Endodermal cell (in vitro differentiated cells): ENCODE measurements around the gene LDLRAD4. TPM values are rescaled to one million over a fixed set of nuclear protein-coding genes. Genes with fewer than 3 reads are reported as not detected.

Experiments
- DNase-seq: peaks from one replicate; pipeline ENCODE4 v3.0.0-alpha.2; 2017
- H3K27ac ChIP-seq: 2 replicates; pipeline ENCODE4 v1.5.1; 2013; ENCODE audit warnings: mild to moderate bottlenecking, low read depth, low read length, moderate library complexity
- H3K27me3 ChIP-seq: 2 replicates; pipeline ENCODE4 v1.6.1; 2013; ENCODE audit warnings: mild to moderate bottlenecking, low read length, moderate library complexity; ENCODE audit not compliant: insufficient read depth, control insufficient read depth, poor library complexity, severe bottlenecking
- H3K36me3 ChIP-seq: 2 replicates; pipeline ENCODE4 v1.7.0; 2013; ENCODE audit warnings: mild to moderate bottlenecking, low read length, moderate library complexity; ENCODE audit not compliant: control insufficient read depth, insufficient read depth
- H3K4me1 ChIP-seq: one replicate; pipeline ENCODE4 v1.7.0; 2013; ENCODE audit warnings: low read length; ENCODE audit not compliant: control insufficient read depth, insufficient read depth
- H3K4me3 ChIP-seq: 2 replicates; pipeline ENCODE4 v1.5.1; 2013; ENCODE audit warnings: mild to moderate bottlenecking, low read length, moderate library complexity
- H3K9ac ChIP-seq: 2 replicates; pipeline ENCODE4 v1.6.1; 2013; ENCODE audit warnings: mild to moderate bottlenecking, low read length, moderate library complexity; ENCODE audit not compliant: poor library complexity, severe bottlenecking; ENCODE audit errors: extremely low read depth
- H3K9me3 ChIP-seq: 2 replicates; pipeline ENCODE4 v1.6.1; 2013; ENCODE audit warnings: mild to moderate bottlenecking, low read length, moderate library complexity; ENCODE audit not compliant: control insufficient read depth
- H3K27ac Mint-ChIP-seq: 2 replicates; pipeline ENCODE4 v1.8.0; 2020; ENCODE audit warnings: mixed read lengths
- H3K27me3 Mint-ChIP-seq: 2 replicates; pipeline ENCODE4 v1.8.0; 2021; ENCODE audit warnings: mild to moderate bottlenecking, mixed read lengths; ENCODE audit not compliant: insufficient read depth
- H3K36me3 Mint-ChIP-seq: 2 replicates; pipeline ENCODE4 v1.8.0; 2020; ENCODE audit warnings: low read depth, mixed read lengths
- H3K4me1 Mint-ChIP-seq: 2 replicates; pipeline ENCODE4 v1.8.0; 2020; ENCODE audit warnings: mixed read lengths
- H3K4me3 Mint-ChIP-seq: 2 replicates; pipeline ENCODE4 v1.8.0; 2020; ENCODE audit warnings: mild to moderate bottlenecking, moderate library complexity, mixed read lengths
- H3K9me3 Mint-ChIP-seq: 2 replicates; pipeline ENCODE4 v1.8.0; 2020; ENCODE audit warnings: mild to moderate bottlenecking, mixed read lengths
- CTCF ChIP-seq: fragments of 200-600 bp; sonication (generic); conservative IDR thresholded peaks from 2 replicates; pipeline ENCODE4 v1.5.0; 2021; ENCODE audit warnings: antibody characterized with exemption, mild to moderate bottlenecking
- WGBS, 2 experiments: methylation state at CpG; one replicate each; pipeline versions ENCODE4 v1.1.5 to v1.1.7; 2013; ENCODE audit warnings: missing lambda C conversion rate in 2 of 2, mixed read lengths in 1 of 2; ENCODE audit not compliant: insufficient coverage in 1 of 2, insufficient read length in 1 of 2; 5-methylcytosine and 5-hydroxymethylcytosine counted together
- total RNA-seq, 2 donors: library from RNA; stranded (reverse); fragmentation: NEBNext Ultra II Directional in 1 of 2; extraction: Animal tissue kit (Norgen Biotek cat#: 25700) in 1 of 2; gene quantifications; 2 replicates in 1 of 2; 3 replicates in 1 of 2; pipeline ENCODE4 v1.2.1, GENCODE V29; 2021

LDLRAD4 gene
- total RNA-seq, 2 donors from 2014 or later: 14.9 to 15.1 TPM

GRCh38 chr18:13559754-13560153 is 341.2 kb downstream of the LDLRAD4 start:
- TF ChIP-seq CTCF: no peak
- H3K9me3 Mint-ChIP-seq: no peaks in the 10 kb centered on the region
- no peaks in the 10 kb centered on the region for H3K27me3 ChIP-seq
- 92 to 96% methylated on average over 4 of the region's 4 CpGs for WGBS, 2 experiments
- H3K4me3 ChIP-seq: no peak overlapping the region
- no peaks in the 10 kb centered on the region for H3K36me3 Mint-ChIP-seq
- no peak overlapping the region for H3K9ac ChIP-seq
- H3K27ac ChIP-seq: no peak overlapping the region
- no peak overlapping the region for H3K4me3 Mint-ChIP-seq
- H3K9me3 ChIP-seq: no peaks in the 10 kb centered on the region
- H3K36me3 ChIP-seq: no peaks in the 10 kb centered on the region
- H3K4me1 Mint-ChIP-seq: peaks cover 9% of the 10 kb centered on the region
- no peak overlapping the region for H3K27ac Mint-ChIP-seq
- H3K27me3 Mint-ChIP-seq: no peaks in the 10 kb centered on the region
- H3K4me1 ChIP-seq: no peaks in the 10 kb centered on the region
- peak; percentile 21 for DNase-seq

- Histone ChIP-seq H3K4me3 (no peak overlapping the region), H3K9ac (no peak overlapping the region), H3K27ac (no peak overlapping the region), H3K36me3 (no peaks in the 10 kb centered on the region), H3K9me3 (no peaks in the 10 kb centered on the region), H3K4me1 (no peaks in the 10 kb centered on the region), H3K27me3 (no peaks in the 10 kb centered on the region)
- Mint-ChIP-seq H3K36me3 (no peaks in the 10 kb centered on the region), H3K27ac (no peak overlapping the region), H3K9me3 (no peaks in the 10 kb centered on the region), H3K4me1 (peaks cover 9% of the 10 kb centered on the region), H3K4me3 (no peak overlapping the region), H3K27me3 (no peaks in the 10 kb centered on the region)
- WGBS, 2 experiments: 89 to 99% methylated on average over 5 of the region's 5 CpGs
- no peak for TF ChIP-seq CTCF
- DNase-seq: no peak
Observed at GRCh38 chr18:13560306-13560705, 341.7 kb downstream of the LDLRAD4 start.

GRCh38 chr18:13562494-13563029 is 344.0 kb downstream of the LDLRAD4 start:
- DNase-seq: no peak
- no peak overlapping the region for H3K4me3 Mint-ChIP-seq
- TF ChIP-seq CTCF: no peak
- no peaks in the 10 kb centered on the region for H3K9me3 Mint-ChIP-seq
- H3K36me3 Mint-ChIP-seq: no peaks in the 10 kb centered on the region
- no peaks in the 10 kb centered on the region for H3K36me3 ChIP-seq
- H3K4me1 Mint-ChIP-seq: peaks cover 7% of the 10 kb centered on the region
- no peaks in the 10 kb centered on the region for H3K27me3 Mint-ChIP-seq
- H3K27ac ChIP-seq: no peak overlapping the region
- WGBS, 2 experiments: 89 to 90% methylated on average over 2 to 7 of the region's 11 CpGs
- H3K4me1 ChIP-seq: no peaks in the 10 kb centered on the region
- no peaks in the 10 kb centered on the region for H3K9me3 ChIP-seq
- H3K4me3 ChIP-seq: no peak overlapping the region
- H3K9ac ChIP-seq: no peak overlapping the region
- H3K27ac Mint-ChIP-seq: no peak overlapping the region
- H3K27me3 ChIP-seq: no peaks in the 10 kb centered on the region
